PC-3 (cell line): ENCODE results near the gene CKS1B.

Source experiments
- EZH2 ChIP-seq: fragments of 300-600 bp; sonication (generic); IDR thresholded peaks from one replicate; pipeline ENCODE4 v1.6.1; 2017; ENCODE audit warnings: antibody characterized with exemption, mild to moderate bottlenecking, low read length; ENCODE audit not compliant: unreplicated experiment
- TF ChIP-seq, protein P1 (sequence below): fragments of 300-600 bp; sonication (generic); conservative IDR thresholded peaks from 2 replicates; pipeline ENCODE4 v1.5.1; 2017; ENCODE audit warnings: antibody characterized with exemption, low read depth, mild to moderate bottlenecking, low read length

DNA sequence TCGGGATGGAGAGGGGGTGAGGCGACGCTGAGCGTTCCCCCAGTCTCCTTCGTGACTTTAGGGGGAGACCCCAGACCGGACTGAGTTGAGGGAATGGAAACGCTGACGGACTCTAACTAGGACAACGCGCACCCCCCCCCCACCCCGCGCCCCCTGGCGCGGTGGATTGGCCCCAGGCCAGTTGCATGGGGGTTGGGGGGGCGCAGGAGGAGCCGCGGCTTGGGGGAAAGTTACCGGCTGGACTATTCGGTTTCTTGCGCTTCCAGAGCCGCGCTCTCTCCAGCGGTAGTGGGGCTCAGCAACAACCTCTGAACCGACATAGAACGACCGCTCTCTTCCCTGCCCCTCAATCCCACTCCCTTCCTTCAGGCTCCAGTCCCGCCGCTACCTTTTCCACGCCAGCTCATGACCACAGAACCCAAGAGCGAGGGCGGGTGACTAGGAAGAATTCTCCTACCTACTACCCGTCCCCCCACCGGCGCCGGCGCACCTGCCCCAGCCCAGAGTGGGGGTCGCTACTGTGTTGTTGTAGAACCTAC lies 28.8 kb downstream of the CKS1B start:
- TF ChIP-seq EZH2, result no peak
- TF ChIP-seq, protein P1, sequence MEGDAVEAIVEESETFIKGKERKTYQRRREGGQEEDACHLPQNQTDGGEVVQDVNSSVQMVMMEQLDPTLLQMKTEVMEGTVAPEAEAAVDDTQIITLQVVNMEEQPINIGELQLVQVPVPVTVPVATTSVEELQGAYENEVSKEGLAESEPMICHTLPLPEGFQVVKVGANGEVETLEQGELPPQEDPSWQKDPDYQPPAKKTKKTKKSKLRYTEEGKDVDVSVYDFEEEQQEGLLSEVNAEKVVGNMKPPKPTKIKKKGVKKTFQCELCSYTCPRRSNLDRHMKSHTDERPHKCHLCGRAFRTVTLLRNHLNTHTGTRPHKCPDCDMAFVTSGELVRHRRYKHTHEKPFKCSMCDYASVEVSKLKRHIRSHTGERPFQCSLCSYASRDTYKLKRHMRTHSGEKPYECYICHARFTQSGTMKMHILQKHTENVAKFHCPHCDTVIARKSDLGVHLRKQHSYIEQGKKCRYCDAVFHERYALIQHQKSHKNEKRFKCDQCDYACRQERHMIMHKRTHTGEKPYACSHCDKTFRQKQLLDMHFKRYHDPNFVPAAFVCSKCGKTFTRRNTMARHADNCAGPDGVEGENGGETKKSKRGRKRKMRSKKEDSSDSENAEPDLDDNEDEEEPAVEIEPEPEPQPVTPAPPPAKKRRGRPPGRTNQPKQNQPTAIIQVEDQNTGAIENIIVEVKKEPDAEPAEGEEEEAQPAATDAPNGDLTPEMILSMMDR, result no peak
